Kidney (tissue), 14 donors: ENCODE measurements around the gene HIVEP3. TPM values are rescaled to one million over a fixed set of nuclear protein-coding genes. Genes with fewer than 3 reads are reported as not detected.
A peak's percentile ranks its signal among the peaks of the same experiment; 100 is the strongest.

Source experiments
- DNase-seq, 5 donors: peaks; one replicate each; pipeline ENCODE4 v3.0.0-alpha.2; 2013 to 2020
- FAIRE-seq: peaks from 2 replicates; lab custom pipeline; 2012; peaks lifted over from hg19 to GRCh38; lab: Jason Lieb, UNC
- H3K27ac ChIP-seq, 2 donors: one replicate each; pipeline ENCODE4 v1.7.0; 2013; ENCODE audit warnings: low read depth in 2 of 2, low read length in 2 of 2, inconsistent platforms in 1 of 2
- H3K27me3 ChIP-seq: one replicate; pipeline ENCODE4 v1.7.1; 2013; ENCODE audit warnings: low read length, inconsistent platforms; ENCODE audit not compliant: control insufficient read depth, insufficient read depth
- H3K36me3 ChIP-seq, 3 donors: one replicate each; pipeline versions ENCODE4 v1.7.0 to v1.7.1; 2013; ENCODE audit warnings: low read length in 3 of 3, control low read depth in 1 of 3, inconsistent platforms in 1 of 3; ENCODE audit not compliant: insufficient read depth in 3 of 3, control insufficient read depth in 2 of 3
- H3K4me1 ChIP-seq, 3 donors: one replicate each; pipeline versions ENCODE4 v1.7.0 to v1.7.1; 2013; ENCODE audit warnings: low read length in 3 of 3, inconsistent platforms in 1 of 3, low read depth in 1 of 3; ENCODE audit not compliant: control insufficient read depth in 2 of 3, insufficient read depth in 2 of 3
- H3K4me3 ChIP-seq, 3 donors: one replicate each; pipeline versions ENCODE4 v1.7.0 to v1.8.1; 2013; ENCODE audit warnings: low read length in 3 of 3, control low read depth in 1 of 3, inconsistent platforms in 1 of 3
- H3K9ac ChIP-seq, 3 donors: one replicate each; pipeline versions ENCODE4 v1.7.0 to v1.7.1; 2013; ENCODE audit warnings: low read length in 3 of 3, control low read depth in 1 of 3, inconsistent platforms in 1 of 3
- H3K9me3 ChIP-seq, 3 donors: one replicate each; pipeline versions ENCODE4 v1.7.0 to v1.7.1; 2013; ENCODE audit warnings: low read length in 3 of 3, control low read depth in 1 of 3, inconsistent platforms in 1 of 3; ENCODE audit not compliant: control insufficient read depth in 2 of 3, insufficient read depth in 1 of 3
- intact Hi-C: fragments of 100-400 bp; cut with DNase I; formaldehyde crosslinking; loops from one replicate; pipeline ENCODE4 v1.11.1; 2022
- polyA plus RNA-seq: library from polyadenylated mRNA; stranded (reverse); fragments of 350-450 nt; fragmentation: Illumina TruSeq; extraction: RNeasy Lipid Tissue Mini Kit (QIAGEN cat#74804); gene quantifications from one replicate; pipeline ENCODE4 v1.2.3, GENCODE V29; 2014; ENCODE audit warnings: low read depth, low replicate concordance; ENCODE audit not compliant: insufficient read depth
- total RNA-seq: library from RNA; stranded (reverse); fragmentation: NEBNext Ultra II Directional; extraction: Animal tissue kit (Norgen Biotek cat#: 25700); gene quantifications from one replicate; pipeline ENCODE4 v1.2.1, GENCODE V29; 2021
- TF ChIP-seq, protein P1 (sequence below): IDR thresholded peaks from 3 replicates; pipeline ENCODE4 v1.5.1; 2012; ENCODE audit warnings: mild to moderate bottlenecking, moderate library complexity, borderline replicate concordance; ENCODE audit not compliant: insufficient read depth; ENCODE audit errors: extremely low read depth
- donor health status: control.
- donor health status: control.
- donor health status: control.
- donor health status: control.
- donor health status: control.
- donor health status: DM: yes; HTN: yes; CAD: no.
- donor health status: Normal renal cell carcinoma (clear cell type).

HIVEP3 gene
- total and polyA plus RNA-seq, 2 donors from 2014 or later = 3.5 to 11.0 TPM

DNA sequence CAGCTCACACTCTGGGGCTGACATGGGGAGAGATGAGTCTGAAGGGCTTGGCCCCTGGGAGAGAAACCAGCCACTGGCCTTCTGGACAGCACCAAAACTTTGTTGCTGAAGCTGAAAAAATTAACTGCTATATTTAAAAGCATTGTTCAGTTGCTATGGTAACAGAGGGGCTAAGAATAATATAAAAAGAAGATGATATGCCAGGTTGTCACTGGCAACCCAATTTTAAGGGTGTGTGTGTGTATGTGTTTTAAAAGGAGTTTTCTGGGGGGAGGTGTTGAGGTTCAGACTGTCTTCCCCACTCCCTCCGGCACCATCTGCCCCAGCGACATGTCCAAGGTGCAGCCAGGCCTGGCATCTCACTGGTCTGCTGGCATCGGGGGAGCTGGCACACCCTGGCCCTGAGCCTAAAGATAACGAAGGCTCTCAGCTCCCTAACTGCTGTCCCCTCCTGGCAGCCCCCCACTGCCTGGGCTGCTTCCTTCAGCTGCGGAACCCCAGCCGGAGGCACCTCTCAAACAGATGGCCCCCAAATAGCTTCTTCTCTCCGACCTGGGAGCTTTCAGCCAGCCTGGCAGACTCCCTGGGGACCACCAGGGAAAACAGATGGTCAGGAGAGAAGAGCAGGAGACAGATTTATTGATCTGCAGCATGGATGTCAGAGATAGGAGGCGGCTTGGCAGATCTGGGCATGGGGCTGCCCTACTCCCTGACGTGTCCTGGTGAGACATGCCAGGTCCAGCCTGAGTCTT, 203.9 kb downstream of the HIVEP3 start:
- TF ChIP-seq, protein P1, sequence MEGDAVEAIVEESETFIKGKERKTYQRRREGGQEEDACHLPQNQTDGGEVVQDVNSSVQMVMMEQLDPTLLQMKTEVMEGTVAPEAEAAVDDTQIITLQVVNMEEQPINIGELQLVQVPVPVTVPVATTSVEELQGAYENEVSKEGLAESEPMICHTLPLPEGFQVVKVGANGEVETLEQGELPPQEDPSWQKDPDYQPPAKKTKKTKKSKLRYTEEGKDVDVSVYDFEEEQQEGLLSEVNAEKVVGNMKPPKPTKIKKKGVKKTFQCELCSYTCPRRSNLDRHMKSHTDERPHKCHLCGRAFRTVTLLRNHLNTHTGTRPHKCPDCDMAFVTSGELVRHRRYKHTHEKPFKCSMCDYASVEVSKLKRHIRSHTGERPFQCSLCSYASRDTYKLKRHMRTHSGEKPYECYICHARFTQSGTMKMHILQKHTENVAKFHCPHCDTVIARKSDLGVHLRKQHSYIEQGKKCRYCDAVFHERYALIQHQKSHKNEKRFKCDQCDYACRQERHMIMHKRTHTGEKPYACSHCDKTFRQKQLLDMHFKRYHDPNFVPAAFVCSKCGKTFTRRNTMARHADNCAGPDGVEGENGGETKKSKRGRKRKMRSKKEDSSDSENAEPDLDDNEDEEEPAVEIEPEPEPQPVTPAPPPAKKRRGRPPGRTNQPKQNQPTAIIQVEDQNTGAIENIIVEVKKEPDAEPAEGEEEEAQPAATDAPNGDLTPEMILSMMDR = no peak
- H3K9ac ChIP-seq = no peak overlapping the region
- H3K9me3 ChIP-seq = no peaks in the 10 kb centered on the region
- no peaks in the 10 kb centered on the region for H3K36me3 ChIP-seq
- intact Hi-C loops = no loop called here
- DNase-seq (no peak), FAIRE-seq (no peak)
- H3K4me1 ChIP-seq = no peaks in the 10 kb centered on the region
- no peak overlapping the region for H3K27ac ChIP-seq
- no peak overlapping the region for H3K4me3 ChIP-seq
- H3K27me3 ChIP-seq = no peaks in the 10 kb centered on the region

DNA sequence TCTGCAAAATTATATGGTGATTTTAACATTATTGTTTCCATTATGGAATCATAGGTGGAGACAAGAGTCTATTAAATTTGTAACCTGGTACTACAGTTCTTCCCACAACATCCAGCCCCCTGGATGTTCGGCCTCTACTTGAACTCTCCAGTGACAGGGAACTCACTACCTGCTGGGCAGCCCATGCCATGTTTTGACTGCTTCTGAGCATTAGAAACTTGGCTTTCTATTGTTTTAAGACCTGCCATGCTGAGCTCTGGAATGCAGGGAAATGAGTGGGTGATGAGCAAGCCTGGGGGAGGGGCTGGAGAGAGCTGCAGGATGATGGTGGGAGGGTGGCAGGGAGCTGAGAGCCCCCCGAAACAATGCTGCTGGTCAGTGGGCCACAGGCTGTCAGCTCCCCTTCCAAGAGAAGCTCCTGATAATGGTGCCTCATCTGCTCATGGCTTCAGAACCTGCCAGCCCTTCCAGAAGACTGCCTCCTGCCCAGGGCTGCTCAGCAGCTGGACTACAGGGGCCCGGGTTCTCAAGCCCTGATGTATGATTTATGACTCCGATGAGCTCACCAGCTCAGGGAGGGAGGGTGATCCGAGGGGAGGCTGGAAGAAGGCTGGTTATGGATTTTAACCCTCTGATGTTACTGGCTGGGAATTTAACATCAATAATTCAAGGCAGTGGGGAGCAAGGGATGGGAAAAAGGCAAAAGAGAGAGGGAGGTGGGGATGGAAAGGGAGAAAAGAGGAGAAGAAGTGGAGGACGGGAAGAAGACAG, 205.0 kb downstream of the HIVEP3 start:
- Histone ChIP-seq H3K27me3 (no peaks in the 10 kb centered on the region), H3K4me3 (no peak overlapping the region), H3K4me1 (no peaks in the 10 kb centered on the region), H3K9ac (no peak overlapping the region), H3K27ac (no peak overlapping the region), H3K36me3 (no peaks in the 10 kb centered on the region), H3K9me3 (no peaks in the 10 kb centered on the region)
- intact Hi-C loops = no loop called here
- TF ChIP-seq, protein P1 = no peak
- DNase-seq (peak in 4 of 5 donors; percentile 64 to 83 (median 72)), FAIRE-seq (no peak)

DNA sequence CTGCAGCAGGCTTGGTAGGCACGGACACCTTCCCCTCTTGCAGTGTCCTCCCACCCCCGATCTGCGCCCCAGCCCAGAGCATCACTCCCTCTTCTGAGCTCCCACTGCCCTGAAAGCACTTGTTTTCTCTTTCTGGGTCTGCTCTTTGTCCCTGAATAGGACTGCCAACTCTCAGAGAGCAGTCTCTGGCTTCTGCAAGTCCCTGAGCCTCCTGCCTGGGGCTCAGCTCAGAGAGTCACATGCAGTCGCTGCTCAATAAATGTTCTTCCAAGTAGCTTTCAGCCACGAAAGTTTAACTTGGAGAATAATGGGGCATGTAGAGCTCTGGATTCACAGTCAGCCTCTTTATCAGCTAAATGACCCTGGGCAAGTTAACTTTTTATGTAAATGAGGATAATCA, 205.6 kb downstream of the HIVEP3 start:
- no peak overlapping the region for H3K27ac ChIP-seq
- no peaks in the 10 kb centered on the region for H3K4me1 ChIP-seq
- no peaks in the 10 kb centered on the region for H3K27me3 ChIP-seq
- no peak overlapping the region for H3K9ac ChIP-seq
- no peak overlapping the region for H3K4me3 ChIP-seq
- H3K9me3 ChIP-seq = no peaks in the 10 kb centered on the region
- FAIRE-seq (no peak), DNase-seq (no peak)
- no peaks in the 10 kb centered on the region for H3K36me3 ChIP-seq
- TF ChIP-seq, protein P1 = no peak
- intact Hi-C loops = no loop called here
